ENCODE data around the gene TRPM8. TPM values are rescaled to one million over a fixed set of nuclear protein-coding genes. Genes with fewer than 3 reads are reported as not detected.
"Not testable (repeated sequence)": the region's sequence is repeated elsewhere in the genome, so short reads cannot be mapped to it uniquely, and the experiment has no call there.

TRPM8 gene
- total RNA-seq, 1 donor from 2014 or later: not detected

GRCh38 chr2:233961905-233962304, 44.7 kb downstream of the TRPM8 start:
- FAIRE-seq (no peak), DNase-seq (ENCODE audit: low read depth) (no peak)
- Histone ChIP-seq H3K36me3 (ENCODE audit: control insufficient read depth, insufficient read depth, low read length) (no peaks in the 10 kb centered on the region), H3K27me3 (ENCODE audit: control insufficient read depth, insufficient read depth, low read length) (peaks cover 2% of the 10 kb centered on the region), H3K4me3 (ENCODE audit: low read depth, low read length) (no peak overlapping the region)
- TF ChIP-seq CTCF (IDR thresholded peaks at IDR 0.05; ENCODE audit: insufficient read depth, low read length, severe bottlenecking): no peak

- peaks cover 2% of the 10 kb centered on the region for H3K27me3 ChIP-seq (ENCODE audit: control insufficient read depth, insufficient read depth, low read length)
- no peak overlapping the region for H3K4me3 ChIP-seq (ENCODE audit: low read depth, low read length)
- DNase-seq (ENCODE audit: low read depth) (no peak), FAIRE-seq (no peak)
- H3K36me3 ChIP-seq (ENCODE audit: control insufficient read depth, insufficient read depth, low read length): no peaks in the 10 kb centered on the region
- TF ChIP-seq CTCF (IDR thresholded peaks at IDR 0.05; ENCODE audit: insufficient read depth, low read length, severe bottlenecking): no peak
Observed at GRCh38 chr2:233964581-233964980, 47.4 kb downstream of the TRPM8 start.

- TF ChIP-seq CTCF (IDR thresholded peaks at IDR 0.05; ENCODE audit: insufficient read depth, low read length, severe bottlenecking): no peak
- H3K4me3 ChIP-seq (ENCODE audit: low read depth, low read length): no peak overlapping the region
- H3K27me3 ChIP-seq (ENCODE audit: control insufficient read depth, insufficient read depth, low read length): peaks cover 2% of the 10 kb centered on the region
- DNase-seq (ENCODE audit: low read depth) (no peak), FAIRE-seq (no peak)
- H3K36me3 ChIP-seq (ENCODE audit: control insufficient read depth, insufficient read depth, low read length): no peaks in the 10 kb centered on the region
Observed at GRCh38 chr2:233965032-233965603, 47.9 kb downstream of the TRPM8 start.

- FAIRE-seq; H3K4me3 ChIP-seq (ENCODE audit: low read depth, low read length); DNase-seq (ENCODE audit: low read depth); H3K36me3 ChIP-seq (ENCODE audit: control insufficient read depth, insufficient read depth, low read length); H3K27me3 ChIP-seq (ENCODE audit: control insufficient read depth, insufficient read depth, low read length): not testable (repeated sequence)
Observed at GRCh38 chr2:233965646-233966045, 48.5 kb downstream of the TRPM8 start.

- no peaks in the 10 kb centered on the region for H3K36me3 ChIP-seq (ENCODE audit: control insufficient read depth, insufficient read depth, low read length)
- no peak for TF ChIP-seq CTCF (IDR thresholded peaks at IDR 0.05; ENCODE audit: insufficient read depth, low read length, severe bottlenecking)
- no peak for FAIRE-seq
Observed at GRCh38 chr2:233966388-233966787, 49.2 kb downstream of the TRPM8 start.

GRCh38 chr2:233967164-233967563, 50.0 kb downstream of the TRPM8 start:
- DNase-seq (ENCODE audit: low read depth) (no peak), FAIRE-seq (no peak)
- TF ChIP-seq CTCF (IDR thresholded peaks at IDR 0.05; ENCODE audit: insufficient read depth, low read length, severe bottlenecking): no peak
- Histone ChIP-seq H3K4me3 (ENCODE audit: low read depth, low read length) (no peak overlapping the region), H3K27me3 (ENCODE audit: control insufficient read depth, insufficient read depth, low read length) (peaks cover 2% of the 10 kb centered on the region), H3K36me3 (ENCODE audit: control insufficient read depth, insufficient read depth, low read length) (no peaks in the 10 kb centered on the region)

More at GRCh38 chr2:233966388-233966787, 49.2 kb downstream of the TRPM8 start:
- no peak for DNase-seq (ENCODE audit: low read depth)
- Histone ChIP-seq H3K4me3 (ENCODE audit: low read depth, low read length) (no peak overlapping the region), H3K27me3 (ENCODE audit: control insufficient read depth, insufficient read depth, low read length) (peaks cover 2% of the 10 kb centered on the region)

Measured in bronchial epithelial cell (primary cell).